HepG2 (cell line): ENCODE results near the gene NFATC2. TPM values are rescaled to one million over a fixed set of nuclear protein-coding genes. Genes with fewer than 3 reads are reported as not detected.

Source experiments
- ATAC-seq: fragments of 200-7000 bp; cut with Tn5 transposase; 3 replicates; pipeline ENCODE4 v1.9.1; 2020; ENCODE audit warnings: mild to moderate bottlenecking, moderate library complexity
- BruUV-seq: library from RNA; stranded (reverse); fragments of 400-500 nt; replicated peaks from 2 replicates; lab custom pipeline; 2021; lab: Mats Ljungman, UMichigan
- CTCF ChIA-PET: fragments of 300-600 bp; formaldehyde crosslinking; extraction: SDS; loops from one replicate; lab custom pipeline; 2021; ENCODE audit warnings: low total read pairs, inconsistent platforms, low intra/inter-chr PET ratio; lab: Yijun Ruan, JAX
- POLR2A ChIA-PET: fragments of 350-600 bp; sonication (Branson Sonifier 250); formaldehyde crosslinking; loops from one replicate; lab custom pipeline; 2020; ENCODE audit warnings: antibody characterized with exemption, inconsistent platforms; lab: Yijun Ruan, JAX
- DNase-seq: peaks from one replicate; pipeline ENCODE4 v3.0.0-alpha.2; 2015; ENCODE audit warnings: low spot score
- FAIRE-seq: peaks from 3 replicates; lab custom pipeline; 2011; peaks lifted over from hg19 to GRCh38; lab: Jason Lieb, UNC
- H2AFZ ChIP-seq: one replicate; pipeline ENCODE4 v1.6.1; 2011; ENCODE audit warnings: low read length, inconsistent platforms
- H3K27ac ChIP-seq: fragments of 300-600 bp; 3 replicates; pipeline ENCODE4 v1.8.0; 2011; ENCODE audit warnings: mixed run types, mild to moderate bottlenecking, mixed read lengths, low read length, inconsistent platforms; ENCODE audit not compliant: insufficient read depth; ENCODE audit errors: extremely low read length
- H3K27me3 ChIP-seq, 2 experiments: fragments of 200-600 bp in 1 of 2; 2 replicates in 1 of 2; 3 replicates in 1 of 2; pipeline versions ENCODE4 v1.6.0 to v1.8.0; 2011; ENCODE audit warnings: low read length in 2 of 2, mild to moderate bottlenecking in 2 of 2, moderate library complexity in 2 of 2, inconsistent platforms in 1 of 2; ENCODE audit not compliant: insufficient read depth in 2 of 2, control insufficient read depth in 1 of 2
- H3K36me3 ChIP-seq, 2 experiments: fragments of 200-600 bp in 1 of 2; replicated peaks in 1 of 2; 2 replicates in 1 of 2; 3 replicates in 1 of 2; pipeline versions ENCODE4 v1.5.1 to v1.8.0; 2011; ENCODE audit warnings: low read length in 2 of 2, inconsistent platforms in 1 of 2; ENCODE audit not compliant: insufficient read depth in 2 of 2, control insufficient read depth in 1 of 2
- H3K4me1 ChIP-seq: 2 replicates; pipeline ENCODE4 v1.5.1; 2012; ENCODE audit warnings: low read length, inconsistent platforms; ENCODE audit not compliant: insufficient read depth
- H3K4me2 ChIP-seq: 2 replicates; pipeline ENCODE4 v1.6.0; 2011; ENCODE audit warnings: low read depth, low read length, inconsistent platforms
- H3K4me3 ChIP-seq, 3 experiments: fragments of 200-600 bp in 1 of 3; sonication (generic), shearing (Covaris generic) in 1 of 3; replicated peaks in 1 of 3; 2 replicates each; pipeline ENCODE4 v1.5.1; 2011 to 2016; ENCODE audit warnings: low read length in 3 of 3, inconsistent platforms in 2 of 3, low read depth in 2 of 3, mild to moderate bottlenecking in 2 of 3, control low read depth in 1 of 3, mixed read lengths in 1 of 3; ENCODE audit not compliant: insufficient read depth in 1 of 3
- H3K79me2 ChIP-seq: one replicate; pipeline ENCODE4 v1.6.1; 2011; ENCODE audit warnings: low read length, inconsistent platforms; ENCODE audit not compliant: insufficient read depth
- H3K9ac ChIP-seq: 2 replicates; pipeline ENCODE4 v1.6.0; 2011; ENCODE audit warnings: mild to moderate bottlenecking, low read depth, low read length, inconsistent platforms; ENCODE audit not compliant: insufficient read depth
- H3K9me3 ChIP-seq: 2 replicates; pipeline ENCODE4 v1.5.1; 2012; ENCODE audit warnings: mild to moderate bottlenecking, low read length
- H4K20me1 ChIP-seq: 2 replicates; pipeline ENCODE4 v1.6.0; 2011; ENCODE audit warnings: inconsistent platforms, mild to moderate bottlenecking, low read length, moderate library complexity; ENCODE audit not compliant: insufficient read depth
- ELF4 ChIP-seq: sonication (generic); formaldehyde crosslinking; IDR thresholded peaks from 2 replicates; pipeline ENCODE4 v1.5.0; 2020; ENCODE audit warnings: missing genetic modification reagents, mild to moderate bottlenecking, moderate library complexity, borderline replicate concordance
- FIP1L1 ChIP-seq: fragments of 200-400 bp; formaldehyde crosslinking; IDR thresholded peaks from 2 replicates; pipeline ENCODE4 v1.6.1; 2018; ENCODE audit warnings: low read depth, mild to moderate bottlenecking, low read length, moderate library complexity, borderline replicate concordance; ENCODE audit not compliant: insufficient read depth
- GTF2F1 ChIP-seq: fragments of 150-350 bp; IDR thresholded peaks from 2 replicates; pipeline ENCODE4 v1.6.1; 2014; ENCODE audit warnings: low read length
- MTA1 ChIP-seq: sonication (generic); formaldehyde crosslinking; IDR thresholded peaks from 2 replicates; pipeline ENCODE4 v1.4.0; 2020; ENCODE audit warnings: missing genetic modification reagents, mild to moderate bottlenecking, borderline replicate concordance
- MYNN ChIP-seq: sonication (generic); formaldehyde crosslinking; IDR thresholded peaks from 2 replicates; pipeline ENCODE4 v1.4.0; 2020; ENCODE audit warnings: mild to moderate bottlenecking, low read depth, missing genetic modification reagents
- POLR2A ChIP-seq, 2 experiments: IDR thresholded peaks; 2 replicates each; pipeline ENCODE4 v1.6.1; 2011; ENCODE audit warnings: low read depth in 2 of 2, low read length in 2 of 2, mild to moderate bottlenecking in 1 of 2, moderate library complexity in 1 of 2; ENCODE audit not compliant: insufficient read depth in 1 of 2
- YEATS4 ChIP-seq: sonication (generic); formaldehyde crosslinking; IDR thresholded peaks from 2 replicates; pipeline ENCODE4 v1.4.0; 2020; ENCODE audit warnings: missing genetic modification reagents, borderline replicate concordance
- ZC3H13 ChIP-seq: sonication (generic); formaldehyde crosslinking; IDR thresholded peaks from 2 replicates; pipeline ENCODE4 v1.8.1; 2023; ENCODE audit warnings: mild to moderate bottlenecking, missing genetic modification reagents, moderate library complexity
- ZMYM3 ChIP-seq: sonication (generic); formaldehyde crosslinking; IDR thresholded peaks from 2 replicates; pipeline ENCODE4 v1.5.1; 2020; ENCODE audit warnings: mild to moderate bottlenecking, missing genetic modification reagents
- ZNF234 ChIP-seq: sonication (generic); formaldehyde crosslinking; conservative IDR thresholded peaks from 2 replicates; pipeline ENCODE4 v1.5.1; 2020; ENCODE audit warnings: mild to moderate bottlenecking, missing genetic modification reagents
- ZNF326 ChIP-seq: sonication (generic); formaldehyde crosslinking; IDR thresholded peaks from 2 replicates; pipeline ENCODE4 v1.4.0; 2020; ENCODE audit warnings: missing genetic modification reagents, borderline replicate concordance
- ZNF354B ChIP-seq: sonication (generic); formaldehyde crosslinking; IDR thresholded peaks from 2 replicates; pipeline ENCODE4 v1.8.0; 2022; ENCODE audit warnings: mild to moderate bottlenecking, missing genetic modification reagents
- ZNF570 ChIP-seq: sonication (generic); formaldehyde crosslinking; IDR thresholded peaks from 2 replicates; pipeline ENCODE4 v1.4.0; 2020; ENCODE audit warnings: mild to moderate bottlenecking, missing genetic modification reagents, borderline replicate concordance
- ZNF816 ChIP-seq: sonication (generic); formaldehyde crosslinking; IDR thresholded peaks from 2 replicates; pipeline ENCODE4 v1.8.0; 2022; ENCODE audit warnings: missing genetic modification reagents, mild to moderate bottlenecking, borderline replicate concordance
- WGBS: methylation state at CpG from one replicate; pipeline ENCODE4 v1.1.6; 2017; ENCODE audit warnings: low lambda C conversion rate; 5-methylcytosine and 5-hydroxymethylcytosine counted together
- in situ Hi-C: cut with HindIII; loops from 2 replicates; pipeline ENCODE4 v1.10.0; 2017; ENCODE audit warnings: low pct_unique_long_range_greater_than_20kb; ENCODE audit not compliant: extremely low pct_ligation_motif_present
- intact Hi-C: fragments of 100-400 bp; cut with micrococcal nuclease; formaldehyde crosslinking; loops from one replicate; pipeline ENCODE4 v1.10.0; 2022; ENCODE audit not compliant: unreplicated experiment
- polyA plus RNA-seq, 8 experiments: library from polyadenylated mRNA; depleted of rRNA in 3 of 8; stranded (reverse) in 7 of 8; unstranded in 1 of 8; fragments of >200 nt; fragmentation: Illumina TruSeq in 4 of 8; extraction: Trizol in 4 of 8; gene quantifications; 2 replicates each; pipeline versions ENCODE4 v1.2.1 to v1.2.3, GENCODE V29; 2011 to 2016; ENCODE audit warnings: low read depth in 4 of 8, missing spikeins in 1 of 8, mixed read lengths in 1 of 8; ENCODE audit not compliant: insufficient read depth in 1 of 8
- total RNA-seq, 5 experiments: library from RNA; depleted of rRNA; stranded (reverse); fragments of >200 nt; fragmentation: Illumina TruSeq; extraction: Trizol; gene quantifications; 2 replicates each; pipeline ENCODE4 v1.2.3, GENCODE V29; 2016; ENCODE audit warnings: low read depth in 1 of 5
- TF ChIP-seq, protein P1 (sequence below): sonication (generic); formaldehyde crosslinking; IDR thresholded peaks from 2 replicates; pipeline ENCODE4 v1.4.0; 2020; ENCODE audit warnings: mild to moderate bottlenecking, missing genetic modification reagents
- TF ChIP-seq, protein P2 (sequence below): sonication (generic); formaldehyde crosslinking; IDR thresholded peaks from 2 replicates; pipeline ENCODE4 v1.4.0; 2020; ENCODE audit warnings: missing genetic modification reagents
- TF ChIP-seq, protein P3 (sequence below): sonication (generic); formaldehyde crosslinking; IDR thresholded peaks from 2 replicates; pipeline ENCODE4 v1.5.1; 2020; ENCODE audit warnings: mild to moderate bottlenecking, missing genetic modification reagents, moderate library complexity

NFATC2 gene
- total and polyA plus RNA-seq, 2 of the 13 experiments (the other 11 are each of a cell fraction or from before 2014, with no cell fraction given) = 1.9 to 3.3 TPM

DNA sequence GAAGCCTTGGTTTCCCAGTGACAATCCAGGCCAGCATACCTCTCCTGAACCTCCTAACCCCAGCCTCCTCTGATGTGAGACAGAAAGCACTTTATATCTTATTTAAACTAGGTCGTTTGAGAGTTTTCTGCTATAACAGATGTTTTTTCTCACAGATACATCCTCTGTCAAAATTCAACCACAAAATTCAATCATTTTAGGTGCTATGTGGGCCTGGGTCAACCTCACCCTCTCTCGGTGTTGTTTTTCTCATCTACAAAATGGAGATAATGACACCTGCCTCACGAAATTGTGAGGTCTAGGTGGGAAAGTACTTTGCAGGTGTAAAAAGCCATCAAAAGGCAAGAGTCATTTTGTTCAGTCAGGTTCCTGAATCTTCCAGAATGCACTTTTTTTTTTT lies 46.2 kb upstream of the NFATC2 start:
- no peak for FAIRE-seq

More for the DNA sequence above, 46.2 kb upstream of the NFATC2 start:
- BruUV-seq = no TSS peak
- ChIA-PET POLR2A (no interaction called here), CTCF (no interaction called here)
- intact Hi-C loops = no loop called here
- Histone ChIP-seq H4K20me1 (no peaks in the 10 kb centered on the region), H3K9me3 (no peaks in the 10 kb centered on the region), H3K4me1 (no peaks in the 10 kb centered on the region), H3K27ac (no peak overlapping the region), H3K79me2 (no peaks in the 10 kb centered on the region), H3K4me3 (no peak overlapping the region), H2AFZ (no peak overlapping the region), H3K27me3 (0 out of 5 replicates have a peak, but pooled peaks cover 0 to 7% of the 10 kb centered on the region in 2 experiments), H3K36me3 (no peaks in the 10 kb centered on the region), H3K4me2 (no peak overlapping the region), H3K9ac (no peak overlapping the region)
- ATAC-seq (no peak), DNase-seq (no peak)
- WGBS = 30% methylated on average over 3 of the region's 3 CpGs
- TF ChIP-seq ZNF234 (CRISPR knock-in tag) (no peak), ZC3H13 (CRISPR knock-in tag) (no peak), ZNF326 (CRISPR knock-in tag) (no peak), ZMYM3 (CRISPR knock-in tag) (no peak), GTF2F1 (no peak), POLR2A (IDR thresholded peaks at IDR 0.05; ENCODE audit: insufficient read depth in 1 of 2, low read depth in 2 of 2, low read length in 2 of 2) (no peak), YEATS4 (CRISPR knock-in tag) (no peak), ZNF354B (CRISPR knock-in tag) (no peak), MTA1 (CRISPR knock-in tag) (no peak), FIP1L1 (no peak), MYNN (no peak), ELF4 (no peak), ZNF816 (CRISPR knock-in tag) (no peak), ZNF570 (CRISPR knock-in tag) (no peak)
- TF ChIP-seq, protein P1, sequence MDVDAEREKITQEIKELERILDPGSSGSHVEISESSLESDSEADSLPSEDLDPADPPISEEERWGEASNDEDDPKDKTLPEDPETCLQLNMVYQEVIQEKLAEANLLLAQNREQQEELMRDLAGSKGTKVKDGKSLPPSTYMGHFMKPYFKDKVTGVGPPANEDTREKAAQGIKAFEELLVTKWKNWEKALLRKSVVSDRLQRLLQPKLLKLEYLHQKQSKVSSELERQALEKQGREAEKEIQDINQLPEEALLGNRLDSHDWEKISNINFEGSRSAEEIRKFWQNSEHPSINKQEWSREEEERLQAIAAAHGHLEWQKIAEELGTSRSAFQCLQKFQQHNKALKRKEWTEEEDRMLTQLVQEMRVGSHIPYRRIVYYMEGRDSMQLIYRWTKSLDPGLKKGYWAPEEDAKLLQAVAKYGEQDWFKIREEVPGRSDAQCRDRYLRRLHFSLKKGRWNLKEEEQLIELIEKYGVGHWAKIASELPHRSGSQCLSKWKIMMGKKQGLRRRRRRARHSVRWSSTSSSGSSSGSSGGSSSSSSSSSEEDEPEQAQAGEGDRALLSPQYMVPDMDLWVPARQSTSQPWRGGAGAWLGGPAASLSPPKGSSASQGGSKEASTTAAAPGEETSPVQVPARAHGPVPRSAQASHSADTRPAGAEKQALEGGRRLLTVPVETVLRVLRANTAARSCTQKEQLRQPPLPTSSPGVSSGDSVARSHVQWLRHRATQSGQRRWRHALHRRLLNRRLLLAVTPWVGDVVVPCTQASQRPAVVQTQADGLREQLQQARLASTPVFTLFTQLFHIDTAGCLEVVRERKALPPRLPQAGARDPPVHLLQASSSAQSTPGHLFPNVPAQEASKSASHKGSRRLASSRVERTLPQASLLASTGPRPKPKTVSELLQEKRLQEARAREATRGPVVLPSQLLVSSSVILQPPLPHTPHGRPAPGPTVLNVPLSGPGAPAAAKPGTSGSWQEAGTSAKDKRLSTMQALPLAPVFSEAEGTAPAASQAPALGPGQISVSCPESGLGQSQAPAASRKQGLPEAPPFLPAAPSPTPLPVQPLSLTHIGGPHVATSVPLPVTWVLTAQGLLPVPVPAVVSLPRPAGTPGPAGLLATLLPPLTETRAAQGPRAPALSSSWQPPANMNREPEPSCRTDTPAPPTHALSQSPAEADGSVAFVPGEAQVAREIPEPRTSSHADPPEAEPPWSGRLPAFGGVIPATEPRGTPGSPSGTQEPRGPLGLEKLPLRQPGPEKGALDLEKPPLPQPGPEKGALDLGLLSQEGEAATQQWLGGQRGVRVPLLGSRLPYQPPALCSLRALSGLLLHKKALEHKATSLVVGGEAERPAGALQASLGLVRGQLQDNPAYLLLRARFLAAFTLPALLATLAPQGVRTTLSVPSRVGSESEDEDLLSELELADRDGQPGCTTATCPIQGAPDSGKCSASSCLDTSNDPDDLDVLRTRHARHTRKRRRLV (CRISPR knock-in tag) = no peak
- TF ChIP-seq, protein P2, sequence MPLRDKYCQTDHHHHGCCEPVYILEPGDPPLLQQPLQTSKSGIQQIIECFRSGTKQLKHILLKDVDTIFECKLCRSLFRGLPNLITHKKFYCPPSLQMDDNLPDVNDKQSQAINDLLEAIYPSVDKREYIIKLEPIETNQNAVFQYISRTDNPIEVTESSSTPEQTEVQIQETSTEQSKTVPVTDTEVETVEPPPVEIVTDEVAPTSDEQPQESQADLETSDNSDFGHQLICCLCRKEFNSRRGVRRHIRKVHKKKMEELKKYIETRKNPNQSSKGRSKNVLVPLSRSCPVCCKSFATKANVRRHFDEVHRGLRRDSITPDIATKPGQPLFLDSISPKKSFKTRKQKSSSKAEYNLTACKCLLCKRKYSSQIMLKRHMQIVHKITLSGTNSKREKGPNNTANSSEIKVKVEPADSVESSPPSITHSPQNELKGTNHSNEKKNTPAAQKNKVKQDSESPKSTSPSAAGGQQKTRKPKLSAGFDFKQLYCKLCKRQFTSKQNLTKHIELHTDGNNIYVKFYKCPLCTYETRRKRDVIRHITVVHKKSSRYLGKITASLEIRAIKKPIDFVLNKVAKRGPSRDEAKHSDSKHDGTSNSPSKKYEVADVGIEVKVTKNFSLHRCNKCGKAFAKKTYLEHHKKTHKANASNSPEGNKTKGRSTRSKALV (CRISPR knock-in tag) = no peak
- TF ChIP-seq, protein P3, sequence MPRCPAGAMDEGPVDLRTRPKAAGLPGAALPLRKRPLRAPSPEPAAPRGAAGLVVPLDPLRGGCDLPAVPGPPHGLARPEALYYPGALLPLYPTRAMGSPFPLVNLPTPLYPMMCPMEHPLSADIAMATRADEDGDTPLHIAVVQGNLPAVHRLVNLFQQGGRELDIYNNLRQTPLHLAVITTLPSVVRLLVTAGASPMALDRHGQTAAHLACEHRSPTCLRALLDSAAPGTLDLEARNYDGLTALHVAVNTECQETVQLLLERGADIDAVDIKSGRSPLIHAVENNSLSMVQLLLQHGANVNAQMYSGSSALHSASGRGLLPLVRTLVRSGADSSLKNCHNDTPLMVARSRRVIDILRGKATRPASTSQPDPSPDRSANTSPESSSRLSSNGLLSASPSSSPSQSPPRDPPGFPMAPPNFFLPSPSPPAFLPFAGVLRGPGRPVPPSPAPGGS (CRISPR knock-in tag) = no peak
- in situ Hi-C loops = loop anchor here (25.0 kb wide), 1 partner anchor 601 kb away; no protein-coding TSS in a partner anchor
